KMS-11 (cell line): ENCODE measurements around the gene ABCA9.

ENCODE experiments used
- H2AFZ ChIP-seq: fragments of 200-600 bp; sonication (generic); 2 replicates; pipeline ENCODE4 v1.6.1; 2016; ENCODE audit warnings: antibody characterized with exemption, mixed run types, low read depth
- H3K27ac ChIP-seq: fragments of 200-600 bp; sonication (generic); 2 replicates; pipeline ENCODE4 v1.6.1; 2016; ENCODE audit warnings: mild to moderate bottlenecking, mixed run types
- H3K27me3 ChIP-seq: fragments of 200-600 bp; sonication (generic); 2 replicates; pipeline ENCODE4 v1.6.1; 2017; ENCODE audit warnings: mild to moderate bottlenecking, low read depth, mixed run types, moderate library complexity; ENCODE audit not compliant: insufficient read depth
- H3K36me3 ChIP-seq: fragments of 200-600 bp; sonication (generic); 2 replicates; pipeline ENCODE4 v1.6.1; 2017; ENCODE audit warnings: mild to moderate bottlenecking, mixed run types; ENCODE audit not compliant: insufficient read depth
- H3K4me1 ChIP-seq: fragments of 200-600 bp; sonication (generic); 2 replicates; pipeline ENCODE4 v1.6.1; 2016; ENCODE audit warnings: mild to moderate bottlenecking, low read depth, mixed run types; ENCODE audit not compliant: poor library complexity, severe bottlenecking
- H3K4me2 ChIP-seq: fragments of 200-600 bp; sonication (generic); 2 replicates; pipeline ENCODE4 v1.7.0; 2016; ENCODE audit warnings: mild to moderate bottlenecking, mixed run types
- H3K4me3 ChIP-seq: fragments of 200-600 bp; sonication (generic); IDR thresholded peaks from 2 replicates; pipeline ENCODE4 v1.6.1; 2017; ENCODE audit warnings: low read depth, low read length, mixed read lengths; ENCODE audit not compliant: insufficient read depth
- H3K79me2 ChIP-seq: fragments of 200-600 bp; sonication (generic); 2 replicates; pipeline ENCODE4 v1.6.1; 2016; ENCODE audit warnings: low read depth, mixed run types; ENCODE audit not compliant: insufficient read depth
- H3K9ac ChIP-seq: fragments of 200-600 bp; sonication (generic); 2 replicates; pipeline ENCODE4 v1.6.1; 2016; ENCODE audit warnings: mild to moderate bottlenecking, mixed run types
- H4K20me1 ChIP-seq: fragments of 200-600 bp; sonication (generic); 2 replicates; pipeline ENCODE4 v1.6.1; 2016; ENCODE audit warnings: mild to moderate bottlenecking, mixed run types; ENCODE audit not compliant: insufficient read depth
- TF ChIP-seq, protein P1 (sequence below): fragments of 200-600 bp; sonication (generic); conservative IDR thresholded peaks from 2 replicates; pipeline ENCODE4 v1.6.1; 2017; ENCODE audit warnings: low read depth, mild to moderate bottlenecking, antibody characterized with exemption, low read length, moderate library complexity, mixed read lengths

ABCA9 gene

GRCh38 chr17:68957944-68958343 is 102.8 kb downstream of the ABCA9 start:
- H3K27me3 ChIP-seq: no peaks in the 10 kb centered on the region
- H2AFZ ChIP-seq: no peak overlapping the region
- no peaks in the 10 kb centered on the region for H3K79me2 ChIP-seq
- TF ChIP-seq, protein P1, sequence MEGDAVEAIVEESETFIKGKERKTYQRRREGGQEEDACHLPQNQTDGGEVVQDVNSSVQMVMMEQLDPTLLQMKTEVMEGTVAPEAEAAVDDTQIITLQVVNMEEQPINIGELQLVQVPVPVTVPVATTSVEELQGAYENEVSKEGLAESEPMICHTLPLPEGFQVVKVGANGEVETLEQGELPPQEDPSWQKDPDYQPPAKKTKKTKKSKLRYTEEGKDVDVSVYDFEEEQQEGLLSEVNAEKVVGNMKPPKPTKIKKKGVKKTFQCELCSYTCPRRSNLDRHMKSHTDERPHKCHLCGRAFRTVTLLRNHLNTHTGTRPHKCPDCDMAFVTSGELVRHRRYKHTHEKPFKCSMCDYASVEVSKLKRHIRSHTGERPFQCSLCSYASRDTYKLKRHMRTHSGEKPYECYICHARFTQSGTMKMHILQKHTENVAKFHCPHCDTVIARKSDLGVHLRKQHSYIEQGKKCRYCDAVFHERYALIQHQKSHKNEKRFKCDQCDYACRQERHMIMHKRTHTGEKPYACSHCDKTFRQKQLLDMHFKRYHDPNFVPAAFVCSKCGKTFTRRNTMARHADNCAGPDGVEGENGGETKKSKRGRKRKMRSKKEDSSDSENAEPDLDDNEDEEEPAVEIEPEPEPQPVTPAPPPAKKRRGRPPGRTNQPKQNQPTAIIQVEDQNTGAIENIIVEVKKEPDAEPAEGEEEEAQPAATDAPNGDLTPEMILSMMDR: no peak
- no peak overlapping the region for H3K27ac ChIP-seq
- no peak overlapping the region for H3K4me2 ChIP-seq
- no peaks in the 10 kb centered on the region for H3K36me3 ChIP-seq
- H3K4me3 ChIP-seq: no peak overlapping the region
- no peaks in the 10 kb centered on the region for H4K20me1 ChIP-seq
- H3K9ac ChIP-seq: no peak overlapping the region
- no peaks in the 10 kb centered on the region for H3K4me1 ChIP-seq

- Histone ChIP-seq H3K4me1 (no peaks in the 10 kb centered on the region), H3K27me3 (no peaks in the 10 kb centered on the region), H3K4me3 (no peak within 1 kb of the TSS), H2AFZ (no peak within 1 kb of the TSS), H3K4me2 (no peak within 1 kb of the TSS), H3K79me2 (no peaks in the 10 kb centered on the region), H4K20me1 (no peaks in the 10 kb centered on the region), H3K9ac (no peak within 1 kb of the TSS), H3K36me3 (no peaks in the 10 kb centered on the region), H3K27ac (no peak within 1 kb of the TSS)
- TF ChIP-seq, protein P1: no peak
These were observed 105.4 kb downstream of the ABCA9 start, which contains the start of gene ABCA8 for GRCh38 chr17:68955181-68955841. Gene ABCA8 (minus strand): TSS chr17:68955392. CDS start chr17:68942034, 13,358 bp downstream.

DNA sequence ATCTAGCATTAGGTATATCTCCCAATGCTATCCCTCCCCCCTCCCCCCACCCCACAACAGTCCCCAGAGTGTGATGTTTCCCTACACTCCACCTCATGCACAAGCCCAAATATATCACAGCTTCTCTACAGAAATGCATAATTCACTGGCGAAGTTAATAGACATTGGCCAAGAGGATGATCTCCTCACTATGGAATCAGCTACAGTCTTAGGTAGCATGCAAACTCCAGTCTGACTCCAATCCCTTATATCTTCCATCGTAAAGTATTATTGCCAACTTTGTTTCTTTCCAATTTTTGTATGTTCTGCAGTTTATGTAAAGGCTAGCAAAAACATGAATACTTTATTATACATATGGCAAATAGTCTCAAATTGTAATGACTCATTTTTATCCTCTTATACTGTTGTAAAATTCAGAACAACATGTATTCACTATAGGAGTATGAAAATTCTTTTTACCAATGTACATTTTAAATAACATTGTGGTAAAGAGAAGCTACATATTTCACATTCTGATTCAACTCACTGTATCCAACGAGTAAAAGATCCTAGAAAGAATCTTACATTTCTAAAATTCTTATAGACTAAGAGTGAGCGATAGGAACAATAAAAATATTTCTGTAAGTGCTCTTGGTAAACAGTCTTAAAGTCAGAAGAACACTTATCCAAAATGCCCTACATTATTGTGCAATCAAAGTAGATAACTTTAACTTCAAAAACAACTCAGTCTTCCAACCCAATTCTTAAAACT is 106.4 kb downstream of the ABCA9 start:
- H3K4me2 ChIP-seq: no peak overlapping the region
- no peaks in the 10 kb centered on the region for H3K79me2 ChIP-seq
- no peaks in the 10 kb centered on the region for H3K36me3 ChIP-seq
- H3K4me3 ChIP-seq: no peak overlapping the region
- H3K27ac ChIP-seq: no peak overlapping the region
- no peak overlapping the region for H3K9ac ChIP-seq
- H2AFZ ChIP-seq: no peak overlapping the region
- H3K4me1 ChIP-seq: no peaks in the 10 kb centered on the region
- no peaks in the 10 kb centered on the region for H4K20me1 ChIP-seq
- no peaks in the 10 kb centered on the region for H3K27me3 ChIP-seq
- TF ChIP-seq, protein P1: no peak

DNA sequence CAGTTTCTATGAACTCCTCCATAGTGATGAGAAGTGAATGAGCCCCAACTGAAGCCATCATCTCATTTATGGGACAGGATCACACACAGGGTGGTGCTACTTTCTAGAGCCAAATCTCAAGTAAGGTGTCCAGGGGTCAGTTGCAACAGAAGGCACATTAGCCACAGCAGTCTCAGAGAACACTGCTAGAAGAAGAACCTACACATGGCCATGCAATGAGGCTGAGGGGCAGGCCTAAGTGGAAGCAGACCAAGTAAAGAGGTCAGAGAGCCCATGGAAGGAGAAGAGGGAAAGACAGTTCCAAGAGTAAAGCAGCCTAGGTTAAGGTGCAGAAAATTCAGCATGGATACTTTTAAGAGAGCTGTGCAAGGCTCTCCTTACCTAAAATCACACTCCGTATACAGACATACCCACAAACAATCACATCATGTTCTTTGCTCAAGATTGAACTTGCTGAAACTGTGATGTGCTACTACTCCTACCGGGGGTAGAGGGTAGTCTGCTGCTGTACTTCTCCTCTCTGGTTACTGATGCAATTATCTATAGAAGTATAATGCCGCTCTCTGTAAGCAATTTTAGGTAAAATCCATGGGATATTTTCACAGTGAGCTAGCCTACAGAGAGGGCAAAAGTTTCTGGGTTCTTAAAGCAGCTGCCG is 107.3 kb downstream of the ABCA9 start:
- no peaks in the 10 kb centered on the region for H3K79me2 ChIP-seq
- no peaks in the 10 kb centered on the region for H3K27me3 ChIP-seq
- H4K20me1 ChIP-seq: no peaks in the 10 kb centered on the region
- TF ChIP-seq, protein P1: no peak
- no peak overlapping the region for H3K9ac ChIP-seq
- H3K36me3 ChIP-seq: no peaks in the 10 kb centered on the region
- H3K27ac ChIP-seq: no peak overlapping the region
- no peak overlapping the region for H2AFZ ChIP-seq
- H3K4me2 ChIP-seq: no peak overlapping the region
- no peaks in the 10 kb centered on the region for H3K4me1 ChIP-seq
- H3K4me3 ChIP-seq: no peak overlapping the region
